CD8-positive, alpha-beta memory T cell (primary cell): ENCODE measurements around the gene CTSL. TPM values are rescaled to one million over a fixed set of nuclear protein-coding genes. Genes with fewer than 3 reads are reported as not detected.

ENCODE experiments used
- CTCF ChIA-PET: fragments of 350-600 bp; sonication (Branson Sonifier 250); formaldehyde crosslinking; loops from one replicate; lab custom pipeline; 2021; ENCODE audit warnings: antibody characterized with exemption; lab: Charles Lee
- POLR2A ChIA-PET: fragments of 350-600 bp; sonication (Branson Sonifier 250); formaldehyde crosslinking; loops from one replicate; lab custom pipeline; 2021; ENCODE audit warnings: antibody characterized with exemption; lab: Charles Lee
- DNase-seq, 5 donors: peaks; one replicate each; pipeline versions ENCODE4 v3.0.0 to v3.0.0-alpha.2; 2020 to 2022; ENCODE audit warnings: mixed read lengths in 1 of 5
- H3K27ac ChIP-seq: one replicate; pipeline ENCODE4 v1.7.0; 2013; ENCODE audit warnings: low read depth, mild to moderate bottlenecking, low read length, moderate library complexity
- H3K27me3 ChIP-seq: 2 replicates; pipeline ENCODE4 v1.7.0; 2013; ENCODE audit warnings: low read length, mild to moderate bottlenecking; ENCODE audit not compliant: insufficient read depth, poor library complexity, severe bottlenecking
- H3K36me3 ChIP-seq: 2 replicates; pipeline ENCODE4 v1.7.0; 2013; ENCODE audit warnings: mild to moderate bottlenecking, low read length, moderate library complexity; ENCODE audit not compliant: insufficient read depth
- H3K4me1 ChIP-seq: 2 replicates; pipeline ENCODE4 v1.7.0; 2013; ENCODE audit warnings: mild to moderate bottlenecking, low read length, moderate library complexity; ENCODE audit not compliant: insufficient read depth
- H3K4me3 ChIP-seq: 2 replicates; pipeline ENCODE4 v1.7.0; 2013; ENCODE audit warnings: mild to moderate bottlenecking, low read length
- H3K9me3 ChIP-seq: 2 replicates; pipeline ENCODE4 v1.7.0; 2013; ENCODE audit warnings: mild to moderate bottlenecking, low read length
- H3K27ac Mint-ChIP-seq, 8 donors: one replicate each; pipeline ENCODE4 v1.8.0; 2020 to 2021; ENCODE audit warnings: mixed read lengths in 8 of 8, mild to moderate bottlenecking in 6 of 8, inconsistent platforms in 3 of 8, moderate library complexity in 3 of 8
- H3K27me3 Mint-ChIP-seq, 2 donors: one replicate each; pipeline ENCODE4 v1.8.0; 2020 to 2021; ENCODE audit warnings: mixed read lengths in 2 of 2, mild to moderate bottlenecking in 1 of 2, moderate library complexity in 1 of 2
- H3K36me3 Mint-ChIP-seq, 3 donors: one replicate each; pipeline ENCODE4 v1.8.0; 2020 to 2021; ENCODE audit warnings: mixed read lengths in 3 of 3, inconsistent platforms in 1 of 3, mild to moderate bottlenecking in 1 of 3
- H3K4me1 Mint-ChIP-seq, 3 donors: one replicate each; pipeline ENCODE4 v1.8.0; 2020 to 2021; ENCODE audit warnings: mixed read lengths in 3 of 3, inconsistent platforms in 1 of 3, mild to moderate bottlenecking in 1 of 3
- H3K4me3 Mint-ChIP-seq, 7 donors: one replicate each; pipeline ENCODE4 v1.8.0; 2020 to 2021; ENCODE audit warnings: mixed read lengths in 7 of 7, mild to moderate bottlenecking in 6 of 7, moderate library complexity in 4 of 7, inconsistent platforms in 2 of 7
- H3K9me3 Mint-ChIP-seq, 5 donors: one replicate each; pipeline ENCODE4 v1.8.0; 2020 to 2022; ENCODE audit warnings: mixed read lengths in 5 of 5, mild to moderate bottlenecking in 3 of 5, moderate library complexity in 2 of 5, inconsistent platforms in 1 of 5
- polyA plus RNA-seq: library from polyadenylated mRNA; unstranded; fragments of 300-500 nt; fragmentation: Illumina TruSeq; gene quantifications from one replicate; pipeline ENCODE4 v1.2.3, GENCODE V29; 2021
- total RNA-seq, 2 experiments: library from RNA; stranded (reverse); gene quantifications; one replicate each; pipeline ENCODE4 v1.2.3, GENCODE V29; 2021

The CTSL gene
- total and polyA plus RNA-seq, 3 experiments from 2014 or later = 0.82 to 10.7 (median 8.8) TPM

GRCh38 chr9:87720173-87720572, 5.7 kb upstream of the CTSL start:
- no peak overlapping the region for H3K27ac ChIP-seq
- Mint-ChIP-seq H3K4me1 (no peaks in the 10 kb centered on the region), H3K4me3 (no peak overlapping the region), H3K27ac (no peak overlapping the region), H3K9me3 (peaks cover 0 to 3% (median 0%) of the 10 kb centered on the region in 5 donors), H3K36me3 (no peaks in the 10 kb centered on the region), H3K27me3 (peaks cover 4 to 14% of the 10 kb centered on the region in 2 donors)
- CTCF ChIA-PET = no interaction called here
- no peaks in the 10 kb centered on the region for H3K4me1 ChIP-seq
- H3K36me3 ChIP-seq = no peaks in the 10 kb centered on the region
- no peak overlapping the region for H3K4me3 ChIP-seq
- no peaks in the 10 kb centered on the region for H3K27me3 ChIP-seq
- no peaks in the 10 kb centered on the region for H3K9me3 ChIP-seq
- no peak for DNase-seq
- POLR2A ChIA-PET = no interaction called here

- H3K9me3 Mint-ChIP-seq = peaks cover 0 to 3% (median 0%) of the 10 kb centered on the region in 5 donors
- no peak overlapping the region for H3K27ac Mint-ChIP-seq
- no peak overlapping the region for H3K4me3 ChIP-seq
- no peaks in the 10 kb centered on the region for H3K36me3 ChIP-seq
- H3K4me1 Mint-ChIP-seq = peaks cover 0 to 6% (median 0%) of the 10 kb centered on the region in 3 donors
- H3K27me3 Mint-ChIP-seq = peaks cover 13 to 22% of the 10 kb centered on the region in 2 donors
- ChIA-PET POLR2A (no interaction called here), CTCF (no interaction called here)
- no peaks in the 10 kb centered on the region for H3K4me1 ChIP-seq
- H3K27ac ChIP-seq = no peak overlapping the region
- H3K9me3 ChIP-seq = no peaks in the 10 kb centered on the region
- H3K27me3 ChIP-seq = no peaks in the 10 kb centered on the region
- DNase-seq = no peak
- no peaks in the 10 kb centered on the region for H3K36me3 Mint-ChIP-seq
- no peak overlapping the region for H3K4me3 Mint-ChIP-seq
These were observed 3.4 kb upstream of the CTSL start for GRCh38 chr9:87722393-87723088.

GRCh38 chr9:87725356-87725899, 491 bp upstream of the CTSL start:
- Histone ChIP-seq H3K27ac (peak overlapping the region; percentile 16), H3K36me3 (no peaks in the 10 kb centered on the region), H3K27me3 (no peaks in the 10 kb centered on the region), H3K4me3 (peak overlapping the region; percentile 61), H3K4me1 (peaks cover 6% of the 10 kb centered on the region), H3K9me3 (no peaks in the 10 kb centered on the region)
- Mint-ChIP-seq H3K4me1 (peaks cover 0 to 6% (median 0%) of the 10 kb centered on the region in 3 donors), H3K4me3 (peak overlapping the region in 5 of 7 donors; percentile 48 to 75 (median 66)), H3K27me3 (peaks cover 14 to 27% of the 10 kb centered on the region in 2 donors), H3K36me3 (no peaks in the 10 kb centered on the region), H3K27ac (peak overlapping the region in 1 of 8 donors; percentile 43), H3K9me3 (peaks cover 0 to 8% (median 0%) of the 10 kb centered on the region in 5 donors)
- no peak for DNase-seq
- ChIA-PET POLR2A (no interaction called here), CTCF (no interaction called here)

GRCh38 chr9:87729246-87729645, 3.3 kb downstream of the CTSL start:
- H3K4me1 ChIP-seq = peaks cover 6% of the 10 kb centered on the region
- no peaks in the 10 kb centered on the region for H3K36me3 ChIP-seq
- H3K4me3 Mint-ChIP-seq = no peak overlapping the region
- H3K36me3 Mint-ChIP-seq = no peaks in the 10 kb centered on the region
- no peak overlapping the region for H3K27ac ChIP-seq
- no peak for DNase-seq
- ChIA-PET POLR2A (no interaction called here), CTCF (no interaction called here)
- no peak overlapping the region for H3K4me3 ChIP-seq
- H3K27me3 Mint-ChIP-seq = peaks cover 18 to 35% of the 10 kb centered on the region in 2 donors
- no peak overlapping the region for H3K27ac Mint-ChIP-seq
- H3K9me3 Mint-ChIP-seq = peaks cover 0 to 8% (median 0%) of the 10 kb centered on the region in 5 donors
- H3K9me3 ChIP-seq = no peaks in the 10 kb centered on the region
- H3K4me1 Mint-ChIP-seq = peaks cover 0 to 6% (median 0%) of the 10 kb centered on the region in 3 donors
- H3K27me3 ChIP-seq = no peaks in the 10 kb centered on the region

GRCh38 chr9:87731321-87731720, 5.4 kb downstream of the CTSL start:
- H3K36me3 Mint-ChIP-seq = no peaks in the 10 kb centered on the region
- H3K4me1 ChIP-seq = peaks cover 6% of the 10 kb centered on the region
- CTCF ChIA-PET = no interaction called here

GRCh38 chr9:87732344-87732743, 6.4 kb downstream of the CTSL start:
- H3K4me1 Mint-ChIP-seq = no peaks in the 10 kb centered on the region
- Histone ChIP-seq H3K4me3 (no peak overlapping the region), H3K4me1 (peaks cover 6% of the 10 kb centered on the region), H3K27ac (no peak overlapping the region), H3K27me3 (no peaks in the 10 kb centered on the region), H3K36me3 (no peaks in the 10 kb centered on the region), H3K9me3 (no peaks in the 10 kb centered on the region)
- H3K4me3 Mint-ChIP-seq = no peak overlapping the region
- H3K27ac Mint-ChIP-seq = no peak overlapping the region
- no peak for DNase-seq
- ChIA-PET POLR2A (no interaction called here), CTCF (no interaction called here)
- peaks cover 0 to 5% (median 0%) of the 10 kb centered on the region in 5 donors for H3K9me3 Mint-ChIP-seq
- H3K36me3 Mint-ChIP-seq = no peaks in the 10 kb centered on the region
- peaks cover 18 to 30% of the 10 kb centered on the region in 2 donors for H3K27me3 Mint-ChIP-seq

More at GRCh38 chr9:87731321-87731720, 5.4 kb downstream of the CTSL start:
- Histone ChIP-seq H3K27ac (no peak overlapping the region), H3K27me3 (no peaks in the 10 kb centered on the region), H3K9me3 (no peaks in the 10 kb centered on the region), H3K36me3 (no peaks in the 10 kb centered on the region), H3K4me3 (no peak overlapping the region)
- no peak for DNase-seq
- Mint-ChIP-seq H3K9me3 (peaks cover 0 to 5% (median 0%) of the 10 kb centered on the region in 5 donors), H3K27me3 (peaks cover 17 to 27% of the 10 kb centered on the region in 2 donors), H3K4me1 (no peaks in the 10 kb centered on the region), H3K4me3 (no peak overlapping the region), H3K27ac (no peak overlapping the region)
- POLR2A ChIA-PET = no interaction called here

GRCh38 chr9:87732756-87733155, 6.8 kb downstream of the CTSL start:
- Histone ChIP-seq H3K27ac (no peak overlapping the region), H3K36me3 (no peaks in the 10 kb centered on the region), H3K27me3 (no peaks in the 10 kb centered on the region), H3K4me3 (no peak overlapping the region), H3K9me3 (no peaks in the 10 kb centered on the region), H3K4me1 (peaks cover 6% of the 10 kb centered on the region)
- H3K4me1 Mint-ChIP-seq = no peaks in the 10 kb centered on the region
- no peak overlapping the region for H3K27ac Mint-ChIP-seq
- ChIA-PET CTCF (no interaction called here), POLR2A (no interaction called here)
- no peak overlapping the region for H3K4me3 Mint-ChIP-seq
- peaks cover 0 to 5% (median 0%) of the 10 kb centered on the region in 5 donors for H3K9me3 Mint-ChIP-seq
- DNase-seq = no peak
- H3K36me3 Mint-ChIP-seq = no peaks in the 10 kb centered on the region
- H3K27me3 Mint-ChIP-seq = peaks cover 18 to 28% of the 10 kb centered on the region in 2 donors

GRCh38 chr9:87733273-87734052, 7.5 kb downstream of the CTSL start:
- Histone ChIP-seq H3K27ac (no peak overlapping the region), H3K9me3 (no peaks in the 10 kb centered on the region), H3K4me1 (peaks cover 6% of the 10 kb centered on the region), H3K36me3 (no peaks in the 10 kb centered on the region), H3K4me3 (no peak overlapping the region), H3K27me3 (no peaks in the 10 kb centered on the region)
- H3K27me3 Mint-ChIP-seq = peaks cover 20 to 28% of the 10 kb centered on the region in 2 donors
- H3K36me3 Mint-ChIP-seq = no peaks in the 10 kb centered on the region
- POLR2A ChIA-PET = no interaction called here
- peaks cover 0 to 5% (median 0%) of the 10 kb centered on the region in 5 donors for H3K9me3 Mint-ChIP-seq
- CTCF ChIA-PET = no interaction called here
- no peak overlapping the region for H3K4me3 Mint-ChIP-seq
- DNase-seq = no peak
- H3K27ac Mint-ChIP-seq = no peak overlapping the region
- H3K4me1 Mint-ChIP-seq = no peaks in the 10 kb centered on the region
